Gastroesophageal sphincter (tissue), 4 donors: ENCODE results near the gene DISC1. TPM values are rescaled to one million over a fixed set of nuclear protein-coding genes. Genes with fewer than 3 reads are reported as not detected.

Experiments
- ATAC-seq: fragments of 150-250 bp; one replicate; pipeline ENCODE4 v1.9.1; 2016; ENCODE audit warnings: mild to moderate bottlenecking, moderate library complexity
- H3K27ac ChIP-seq, 4 donors: fragments of 200-600 bp; sonication (generic) in 3 of 4; 1 replicate in 3 of 4; 2 replicates in 1 of 4; pipeline ENCODE4 v1.5.1; 2016 to 2019
- H3K27me3 ChIP-seq: fragments of 200-600 bp; sonication (generic); one replicate; pipeline ENCODE4 v1.5.1; 2019
- H3K36me3 ChIP-seq, 2 donors: fragments of 200-600 bp; sonication (generic); one replicate each; pipeline ENCODE4 v1.5.1; 2019; ENCODE audit warnings: control low read depth in 1 of 2
- H3K4me1 ChIP-seq, 3 donors: fragments of 200-600 bp; sonication (generic); 1 replicate in 2 of 3; 2 replicates in 1 of 3; pipeline ENCODE4 v1.5.1; 2016 to 2019; ENCODE audit warnings: control low read depth in 2 of 3
- H3K4me3 ChIP-seq, 2 donors: fragments of 200-600 bp; sonication (generic); one replicate each; pipeline ENCODE4 v1.5.1; 2019; ENCODE audit warnings: mild to moderate bottlenecking in 1 of 2, moderate library complexity in 1 of 2
- H3K9me3 ChIP-seq, 3 donors: fragments of 200-600 bp; sonication (generic); one replicate each; pipeline ENCODE4 v1.5.1; 2017 to 2019; ENCODE audit warnings: control low read depth in 2 of 3
- EP300 ChIP-seq: sonication (generic); formaldehyde crosslinking; IDR thresholded peaks from one replicate; pipeline ENCODE4 v1.6.1; 2017; ENCODE audit warnings: antibody characterized with exemption, mild to moderate bottlenecking
- POLR2A ChIP-seq, 2 donors: fragments of 450-650 bp; IDR thresholded peaks; one replicate each; pipeline ENCODE4 v1.6.1; 2017; ENCODE audit warnings: antibody characterized with exemption in 2 of 2, mild to moderate bottlenecking in 2 of 2, moderate library complexity in 1 of 2
- POLR2AphosphoS5 ChIP-seq: sonication (generic); formaldehyde crosslinking; IDR thresholded peaks from one replicate; pipeline ENCODE4 v1.6.1; 2017; ENCODE audit warnings: antibody characterized with exemption
- WGBS, 2 donors: methylation state at CpG; one replicate each; pipeline ENCODE4 v1.1.5; 2018; ENCODE audit warnings: low coverage in 1 of 2; 5-methylcytosine and 5-hydroxymethylcytosine counted together
- total RNA-seq, 4 donors: library from RNA; depleted of rRNA; stranded (reverse); fragments of >200 nt; gene quantifications; one replicate each; pipeline ENCODE4 v1.1.0, GENCODE V29; 2016
- TF ChIP-seq, protein P1 (sequence below), 4 experiments: fragments of 200-600 bp in 2 of 4; fragments of 450-650 bp in 2 of 4; sonication (generic) in 1 of 4; IDR thresholded peaks; one replicate each; pipeline ENCODE4 v1.5.1; 2017 to 2019; ENCODE audit warnings: antibody characterized with exemption in 4 of 4, mild to moderate bottlenecking in 2 of 4, moderate library complexity in 2 of 4

DISC1 gene
- total RNA-seq, 4 donors from 2014 or later: 4.4 to 9.8 (median 6.8) TPM

DNA sequence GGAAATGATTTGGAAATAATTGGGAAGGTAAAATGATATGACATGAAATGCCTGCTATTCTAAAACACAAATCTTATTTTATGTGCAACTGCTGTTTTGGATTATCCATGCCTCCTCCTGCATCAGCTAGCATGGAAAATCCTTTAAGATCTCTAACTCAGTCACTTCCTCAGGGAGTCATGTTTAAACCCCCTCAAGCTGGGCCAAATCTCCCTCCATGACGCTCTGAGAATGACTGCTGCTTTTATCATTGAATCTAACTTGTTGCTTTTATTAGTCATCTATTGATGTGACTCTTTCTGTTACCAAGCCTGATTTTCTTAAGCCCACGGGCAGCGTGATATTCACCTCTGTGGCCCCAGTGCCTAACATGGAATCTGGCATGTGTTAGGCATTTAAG is 324.8 kb downstream of the DISC1 start:
- no peaks in the 10 kb centered on the region for H3K36me3 ChIP-seq
- H3K27me3 ChIP-seq: no peaks in the 10 kb centered on the region
- TF ChIP-seq POLR2AphosphoS5 (no peak), POLR2A (IDR thresholded peaks at IDR 0.05) (no peak), EP300 (no peak)
- TF ChIP-seq, protein P1, sequence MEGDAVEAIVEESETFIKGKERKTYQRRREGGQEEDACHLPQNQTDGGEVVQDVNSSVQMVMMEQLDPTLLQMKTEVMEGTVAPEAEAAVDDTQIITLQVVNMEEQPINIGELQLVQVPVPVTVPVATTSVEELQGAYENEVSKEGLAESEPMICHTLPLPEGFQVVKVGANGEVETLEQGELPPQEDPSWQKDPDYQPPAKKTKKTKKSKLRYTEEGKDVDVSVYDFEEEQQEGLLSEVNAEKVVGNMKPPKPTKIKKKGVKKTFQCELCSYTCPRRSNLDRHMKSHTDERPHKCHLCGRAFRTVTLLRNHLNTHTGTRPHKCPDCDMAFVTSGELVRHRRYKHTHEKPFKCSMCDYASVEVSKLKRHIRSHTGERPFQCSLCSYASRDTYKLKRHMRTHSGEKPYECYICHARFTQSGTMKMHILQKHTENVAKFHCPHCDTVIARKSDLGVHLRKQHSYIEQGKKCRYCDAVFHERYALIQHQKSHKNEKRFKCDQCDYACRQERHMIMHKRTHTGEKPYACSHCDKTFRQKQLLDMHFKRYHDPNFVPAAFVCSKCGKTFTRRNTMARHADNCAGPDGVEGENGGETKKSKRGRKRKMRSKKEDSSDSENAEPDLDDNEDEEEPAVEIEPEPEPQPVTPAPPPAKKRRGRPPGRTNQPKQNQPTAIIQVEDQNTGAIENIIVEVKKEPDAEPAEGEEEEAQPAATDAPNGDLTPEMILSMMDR (IDR thresholded peaks at IDR 0.05): no peak
- peaks cover 0 to 16% (median 0%) of the 10 kb centered on the region in 3 donors for H3K4me1 ChIP-seq
- H3K9me3 ChIP-seq: peaks cover 0 to 8% (median 0%) of the 10 kb centered on the region in 3 donors
- no peak overlapping the region for H3K4me3 ChIP-seq
- 69 to 76% methylated on average over 3 of the region's 3 CpGs for WGBS, 2 donors
- no peak for ATAC-seq
- peak overlapping the region in 1 of 4 donors; percentile 29 for H3K27ac ChIP-seq

DNA sequence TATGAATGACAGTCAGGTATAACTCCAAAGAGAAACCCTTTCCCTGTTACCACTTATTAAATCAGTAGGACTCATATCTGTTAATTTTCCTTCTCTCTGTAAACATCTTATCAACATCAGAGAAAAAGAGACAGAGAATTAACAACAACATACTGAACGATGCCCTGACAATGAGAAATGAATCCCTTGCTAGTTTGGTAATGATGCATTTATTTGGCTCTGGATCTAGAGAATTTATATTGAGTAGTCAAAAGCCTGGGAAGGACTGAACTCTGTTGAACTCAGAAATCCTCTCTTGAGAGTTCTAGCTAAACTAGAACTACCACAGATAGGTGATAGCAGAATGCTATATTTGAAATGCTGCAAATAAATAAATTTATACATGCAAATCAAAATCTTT is 325.6 kb downstream of the DISC1 start:
- Histone ChIP-seq H3K36me3 (no peaks in the 10 kb centered on the region), H3K27me3 (no peaks in the 10 kb centered on the region), H3K4me1 (peaks cover 0 to 16% (median 0%) of the 10 kb centered on the region in 3 donors), H3K27ac (no peak overlapping the region), H3K9me3 (peaks cover 0 to 3% (median 0%) of the 10 kb centered on the region in 3 donors), H3K4me3 (no peak overlapping the region)
- TF ChIP-seq POLR2AphosphoS5: no peak
- TF ChIP-seq, protein P1 (IDR thresholded peaks at IDR 0.05): no peak
- no peak for TF ChIP-seq EP300
- no peak for TF ChIP-seq POLR2A (IDR thresholded peaks at IDR 0.05)
- 20% methylated on average over 1 of the region's 1 CpG for WGBS, 2 donors
- no peak for ATAC-seq

DNA sequence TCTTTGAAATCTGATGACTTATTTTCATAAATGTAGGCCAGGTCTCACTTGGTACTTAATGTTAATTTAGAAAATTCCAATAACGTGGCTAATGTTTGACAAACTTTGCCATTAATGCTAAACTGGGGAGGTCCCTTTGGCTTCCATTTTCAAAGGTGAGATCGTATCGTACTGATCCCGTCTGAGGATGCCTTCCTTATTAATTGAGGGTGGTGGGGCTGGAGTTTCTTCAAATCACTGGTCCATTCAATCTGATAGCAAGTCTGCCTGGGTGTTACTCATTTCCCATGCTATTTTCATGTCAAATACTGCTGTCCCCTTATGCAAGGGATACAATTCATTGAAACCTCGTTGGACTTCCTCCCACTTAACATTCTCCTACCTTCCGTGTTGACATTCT is 327.1 kb downstream of the DISC1 start:
- H3K27me3 ChIP-seq: no peaks in the 10 kb centered on the region
- no peak overlapping the region for H3K27ac ChIP-seq
- no peaks in the 10 kb centered on the region for H3K36me3 ChIP-seq
- no peak for ATAC-seq
- TF ChIP-seq, protein P1 (IDR thresholded peaks at IDR 0.05): no peak
- no peak for TF ChIP-seq POLR2A (IDR thresholded peaks at IDR 0.05)
- no peak for TF ChIP-seq POLR2AphosphoS5
- TF ChIP-seq EP300: no peak
- peaks cover 0 to 16% (median 0%) of the 10 kb centered on the region in 3 donors for H3K4me1 ChIP-seq
- 74 to 80% methylated on average over 6 of the region's 6 CpGs for WGBS, 2 donors
- no peak overlapping the region for H3K4me3 ChIP-seq
- no peaks in the 10 kb centered on the region for H3K9me3 ChIP-seq

DNA sequence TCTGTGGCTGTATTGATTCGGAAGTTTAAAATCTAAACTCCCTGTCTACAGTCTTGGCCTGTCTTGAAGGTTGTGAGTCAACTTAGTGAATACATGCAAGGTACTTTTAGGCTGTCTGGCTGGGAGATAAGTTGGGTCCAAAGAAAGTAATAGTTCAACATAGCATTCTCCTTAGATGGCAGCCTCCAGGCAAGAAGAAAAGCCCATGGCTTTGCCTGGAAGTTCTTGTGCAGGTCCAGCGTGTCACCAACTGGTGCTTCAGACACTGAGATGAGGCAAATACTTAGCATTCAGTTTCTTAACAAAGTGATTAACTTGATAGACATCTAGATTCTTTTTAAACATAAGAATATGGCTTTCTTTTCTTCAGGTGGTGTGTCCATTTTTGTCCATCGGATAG is 328.2 kb downstream of the DISC1 start:
- no peak for ATAC-seq
- no peak for TF ChIP-seq EP300
- no peak for TF ChIP-seq POLR2AphosphoS5
- no peak for TF ChIP-seq POLR2A (IDR thresholded peaks at IDR 0.05)
- TF ChIP-seq, protein P1 (IDR thresholded peaks at IDR 0.05): no peak
- peaks cover 0 to 6% (median 0%) of the 10 kb centered on the region in 3 donors for H3K4me1 ChIP-seq

DNA sequence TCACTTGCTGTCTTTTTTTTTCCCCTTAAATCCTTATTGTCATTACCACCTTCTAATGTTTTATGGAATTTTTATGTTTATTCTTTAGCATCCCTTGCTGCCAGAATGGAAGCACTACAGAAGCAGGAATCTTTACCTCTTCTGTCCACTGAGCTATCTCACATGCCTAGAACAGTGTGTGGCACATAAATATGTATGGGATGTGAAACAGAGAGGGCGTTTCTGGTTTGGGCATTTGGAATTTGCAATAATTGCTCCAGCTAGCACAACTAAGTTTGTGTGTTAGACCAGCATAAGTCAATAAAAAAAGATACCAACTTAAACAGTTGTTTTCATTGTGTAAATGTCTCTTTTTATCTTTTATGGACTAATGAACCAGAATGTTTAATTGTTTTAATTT is 330.8 kb downstream of the DISC1 start:
- no peaks in the 10 kb centered on the region for H3K9me3 ChIP-seq
- TF ChIP-seq EP300 (no peak), POLR2A (IDR thresholded peaks at IDR 0.05) (no peak), POLR2AphosphoS5 (no peak)
- TF ChIP-seq, protein P1 (IDR thresholded peaks at IDR 0.05): no peak
- no peak overlapping the region for H3K4me3 ChIP-seq
- H3K27me3 ChIP-seq: no peaks in the 10 kb centered on the region
- WGBS, 2 donors: 75% methylated on average over 1 of the region's 1 CpG; no CpG with 5 or more reads in 1 of the 2 donors
- ATAC-seq: no peak
- H3K27ac ChIP-seq: no peak overlapping the region
- no peaks in the 10 kb centered on the region for H3K4me1 ChIP-seq
- no peaks in the 10 kb centered on the region for H3K36me3 ChIP-seq

More for the DNA sequence above, 328.2 kb downstream of the DISC1 start:
- Histone ChIP-seq H3K27me3 (no peaks in the 10 kb centered on the region), H3K9me3 (no peaks in the 10 kb centered on the region), H3K36me3 (no peaks in the 10 kb centered on the region), H3K27ac (no peak overlapping the region), H3K4me3 (no peak overlapping the region)
- WGBS, 2 donors: 94% methylated on average over 3 of the region's 3 CpGs
